ENCODE measurements around the gene CACNA1S.

CACNA1S gene

DNA sequence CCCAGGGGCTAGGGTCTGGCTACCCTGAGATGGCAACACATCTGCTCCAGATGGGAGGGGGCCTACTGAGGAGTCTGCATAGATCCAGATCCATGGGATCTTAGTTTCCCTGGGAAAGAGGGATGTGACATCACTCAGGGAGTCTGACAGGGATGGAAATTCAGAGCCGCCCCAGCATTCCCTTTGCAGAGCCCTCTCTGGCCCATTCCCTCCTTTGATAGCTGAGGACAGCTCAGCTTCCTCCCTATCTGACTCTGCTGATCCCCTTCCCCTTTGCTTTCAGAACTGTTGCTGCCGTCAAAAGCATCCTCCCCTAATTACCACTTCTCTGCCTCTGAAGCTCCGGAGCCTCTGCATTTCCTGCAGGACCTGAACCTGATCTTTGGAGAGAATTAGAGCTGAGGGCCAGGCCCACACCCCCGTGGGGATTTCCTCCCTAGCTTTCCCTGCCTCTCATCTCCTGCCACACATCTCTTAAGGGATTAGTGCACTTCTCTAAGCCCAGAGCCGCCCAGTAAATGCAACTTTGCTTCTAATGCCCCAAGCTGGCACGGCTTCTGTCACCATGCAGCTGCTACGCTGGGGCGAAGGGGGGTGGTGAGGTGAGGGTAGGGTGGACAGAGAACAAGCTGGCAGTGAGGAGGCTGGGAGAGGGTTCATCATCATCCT lies 24.3 kb upstream of the CACNA1S start:
- TF ChIP-seq, protein P1, sequence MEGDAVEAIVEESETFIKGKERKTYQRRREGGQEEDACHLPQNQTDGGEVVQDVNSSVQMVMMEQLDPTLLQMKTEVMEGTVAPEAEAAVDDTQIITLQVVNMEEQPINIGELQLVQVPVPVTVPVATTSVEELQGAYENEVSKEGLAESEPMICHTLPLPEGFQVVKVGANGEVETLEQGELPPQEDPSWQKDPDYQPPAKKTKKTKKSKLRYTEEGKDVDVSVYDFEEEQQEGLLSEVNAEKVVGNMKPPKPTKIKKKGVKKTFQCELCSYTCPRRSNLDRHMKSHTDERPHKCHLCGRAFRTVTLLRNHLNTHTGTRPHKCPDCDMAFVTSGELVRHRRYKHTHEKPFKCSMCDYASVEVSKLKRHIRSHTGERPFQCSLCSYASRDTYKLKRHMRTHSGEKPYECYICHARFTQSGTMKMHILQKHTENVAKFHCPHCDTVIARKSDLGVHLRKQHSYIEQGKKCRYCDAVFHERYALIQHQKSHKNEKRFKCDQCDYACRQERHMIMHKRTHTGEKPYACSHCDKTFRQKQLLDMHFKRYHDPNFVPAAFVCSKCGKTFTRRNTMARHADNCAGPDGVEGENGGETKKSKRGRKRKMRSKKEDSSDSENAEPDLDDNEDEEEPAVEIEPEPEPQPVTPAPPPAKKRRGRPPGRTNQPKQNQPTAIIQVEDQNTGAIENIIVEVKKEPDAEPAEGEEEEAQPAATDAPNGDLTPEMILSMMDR (IDR thresholded peaks at IDR 0.05) = no peak
- no peak for TF ChIP-seq ZFX (IDR thresholded peaks at IDR 0.05; ENCODE audit: borderline replicate concordance)
- no peak overlapping the region for H3K27ac ChIP-seq

DNA sequence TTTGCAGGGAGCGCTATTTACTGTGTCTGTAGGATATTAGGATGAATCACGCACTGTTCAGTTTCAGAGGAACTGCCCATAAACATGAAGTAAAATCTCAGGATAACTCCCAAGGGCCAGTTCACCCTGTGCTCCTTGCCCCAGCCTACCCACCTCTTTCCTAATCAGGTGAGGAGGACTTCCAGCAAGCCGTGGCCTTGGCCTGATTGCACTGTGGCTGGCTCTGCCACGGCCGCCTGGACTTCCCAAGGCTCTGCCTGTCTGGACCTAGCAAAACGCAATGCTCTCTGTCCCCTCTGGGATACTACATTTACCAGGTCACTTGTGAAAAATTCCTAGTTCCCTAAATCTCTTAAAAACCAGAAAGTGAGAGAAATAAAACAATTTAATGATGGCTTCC lies 22.2 kb upstream of the CACNA1S start:
- no peak overlapping the region for H3K27ac ChIP-seq
- TF ChIP-seq, protein P1 (IDR thresholded peaks at IDR 0.05) = no peak
- TF ChIP-seq ZFX (IDR thresholded peaks at IDR 0.05; ENCODE audit: borderline replicate concordance) = no peak

DNA sequence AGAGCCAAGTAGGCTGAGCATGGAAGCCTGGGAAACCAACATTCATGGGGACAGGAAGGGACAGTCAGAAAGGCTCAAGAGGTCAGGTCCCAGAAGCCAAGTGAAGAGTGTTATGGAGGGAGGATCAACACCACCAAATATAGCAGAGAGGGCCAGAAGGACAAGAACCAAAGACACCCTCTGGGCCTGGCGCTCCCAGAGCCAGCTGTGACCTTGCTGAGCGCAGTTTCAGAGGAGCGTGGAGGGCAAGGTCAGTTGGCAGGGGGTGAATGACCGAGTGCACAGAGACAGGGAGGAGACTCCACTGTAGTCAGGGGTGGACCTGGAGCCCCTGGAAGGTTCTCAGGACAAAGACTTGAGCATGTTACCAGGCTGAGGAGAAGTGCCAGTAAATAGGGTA lies 19.2 kb upstream of the CACNA1S start:
- no peak overlapping the region for H3K27ac ChIP-seq
- TF ChIP-seq, protein P1 (IDR thresholded peaks at IDR 0.05) = no peak
- no peak for TF ChIP-seq ZFX (IDR thresholded peaks at IDR 0.05; ENCODE audit: borderline replicate concordance)

DNA sequence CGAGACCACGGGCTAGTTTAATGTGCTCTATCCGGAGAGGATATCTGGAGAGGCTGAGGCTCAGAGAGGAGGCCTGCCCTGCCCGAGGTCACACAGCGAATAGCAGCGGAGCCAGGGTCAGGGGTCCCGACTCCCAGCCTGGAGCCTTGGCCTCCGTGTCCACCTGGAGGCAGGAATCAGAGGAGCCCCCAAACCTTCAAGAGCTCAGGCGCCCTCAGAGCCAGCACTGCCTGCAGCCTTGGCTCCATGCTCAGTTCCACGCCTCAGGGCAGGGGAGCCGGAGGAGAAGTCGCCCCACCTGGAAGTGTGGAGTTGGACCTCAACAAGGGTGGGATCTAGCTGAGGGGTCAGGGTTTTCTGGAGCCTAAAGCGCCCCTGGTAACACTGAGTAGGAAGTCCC lies 16.7 kb upstream of the CACNA1S start:
- no peak for TF ChIP-seq ZFX (IDR thresholded peaks at IDR 0.05; ENCODE audit: borderline replicate concordance)
- TF ChIP-seq, protein P1 (IDR thresholded peaks at IDR 0.05) = no peak
- no peak overlapping the region for H3K27ac ChIP-seq

DNA sequence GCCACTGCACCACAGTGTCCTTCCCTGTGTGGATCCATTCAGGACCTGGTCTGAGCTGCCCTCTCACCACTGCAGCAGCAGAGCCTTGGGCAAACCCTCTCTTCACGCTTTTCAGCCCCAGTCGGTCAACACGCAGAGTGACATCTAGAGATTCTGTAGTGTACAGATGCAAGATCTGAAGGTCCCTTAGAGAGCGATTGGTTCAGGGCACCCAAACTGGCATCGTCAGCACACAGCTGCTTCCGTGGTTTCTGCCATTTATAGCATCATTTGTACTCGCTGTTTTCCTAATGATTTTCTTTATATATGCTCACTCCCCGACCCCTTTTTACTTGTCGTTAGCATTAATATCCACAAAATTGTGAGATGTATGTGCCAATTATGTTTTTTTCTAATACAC lies 16.2 kb upstream of the CACNA1S start:
- H3K27ac ChIP-seq = no peak overlapping the region
- TF ChIP-seq ZFX (IDR thresholded peaks at IDR 0.05; ENCODE audit: borderline replicate concordance) = no peak
- TF ChIP-seq, protein P1 (IDR thresholded peaks at IDR 0.05) = no peak

DNA sequence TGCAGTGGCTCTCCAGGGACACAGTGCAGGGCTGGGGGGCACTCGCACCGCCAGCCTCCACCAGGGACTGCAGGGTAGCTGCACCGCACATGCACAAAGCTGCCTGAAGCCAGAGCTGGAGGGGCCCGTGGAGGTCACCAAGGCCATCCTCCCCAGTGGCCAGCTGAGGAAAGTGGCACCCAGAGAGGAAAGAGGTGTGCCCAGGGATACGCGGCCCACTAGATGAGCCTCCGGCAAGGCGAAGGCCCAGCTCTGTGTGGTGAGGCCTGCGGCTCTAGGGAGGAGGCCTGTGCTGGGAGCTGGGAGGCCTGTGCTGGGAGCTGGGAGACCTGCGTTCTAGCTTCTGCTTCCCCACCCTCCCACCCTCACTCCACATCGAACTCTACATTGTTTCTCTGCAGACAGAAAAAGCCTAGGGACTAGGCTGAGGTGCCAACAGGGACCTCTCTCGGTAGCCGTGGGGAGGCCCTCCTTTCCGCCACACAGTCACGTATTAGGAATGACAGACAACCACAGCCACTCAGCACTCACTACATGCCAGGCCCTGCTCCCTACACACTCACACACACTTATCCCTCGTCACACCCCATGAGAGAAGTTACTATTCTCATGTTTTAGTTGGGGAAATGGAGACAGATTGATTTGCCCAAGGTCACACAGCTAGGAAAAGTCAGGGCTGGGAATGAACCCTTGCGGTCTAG lies 15.7 kb upstream of the CACNA1S start:
- H3K27ac ChIP-seq = no peak overlapping the region
- no peak for TF ChIP-seq ZFX (IDR thresholded peaks at IDR 0.05; ENCODE audit: borderline replicate concordance)
- TF ChIP-seq, protein P1 (IDR thresholded peaks at IDR 0.05) = no peak
